ACC112 (cell line): ENCODE measurements around the gene KCNK4.
A peak's percentile ranks its signal among the peaks of the same experiment; 100 is the strongest.
"Not testable (repeated sequence)": the region's sequence is repeated elsewhere in the genome, so short reads cannot be mapped to it uniquely, and the experiment has no call there.

ENCODE experiments used
- H2AFZ ChIP-seq: fragments of 200-600 bp; sonication (generic); one replicate; pipeline ENCODE4 v1.6.0; 2017; ENCODE audit warnings: antibody characterized with exemption, low read length; ENCODE audit not compliant: unreplicated experiment
- H3K27ac ChIP-seq: fragments of 200-600 bp; sonication (generic); 2 replicates; pipeline ENCODE4 v1.5.1; 2014; ENCODE audit warnings: low read depth, mild to moderate bottlenecking, antibody characterized with exemption, low read length, moderate library complexity
- H3K27me3 ChIP-seq: fragments of 200-600 bp; sonication (generic); 2 replicates; pipeline ENCODE4 v1.6.1; 2014; ENCODE audit warnings: mild to moderate bottlenecking, antibody characterized with exemption, low read length, moderate library complexity, mixed read lengths; ENCODE audit not compliant: insufficient read depth
- H3K36me3 ChIP-seq: fragments of 200-600 bp; sonication (generic); 2 replicates; pipeline ENCODE4 v1.6.1; 2016; ENCODE audit warnings: mild to moderate bottlenecking, antibody characterized with exemption, low read length, moderate library complexity, mixed read lengths; ENCODE audit not compliant: insufficient read depth
- H3K4me1 ChIP-seq: fragments of 200-600 bp; sonication (generic); one replicate; pipeline ENCODE4 v1.6.1; 2016; ENCODE audit warnings: low read length, mixed read lengths; ENCODE audit not compliant: insufficient read depth, unreplicated experiment, control insufficient read depth
- H3K4me3 ChIP-seq: fragments of 200-600 bp; sonication (generic); 2 replicates; pipeline ENCODE4 v1.5.1; 2014; ENCODE audit warnings: mild to moderate bottlenecking, low read depth, low read length
- H3K79me2 ChIP-seq: fragments of 200-600 bp; sonication (generic); one replicate; pipeline ENCODE4 v1.6.0; 2016; ENCODE audit warnings: low read length; ENCODE audit not compliant: control insufficient read depth, unreplicated experiment, insufficient read depth

The KCNK4 gene

GRCh38 chr11:64305075-64305690 lies 14.1 kb downstream of the KCNK4 start, which contains the start of gene ESRRA:
Gene ESRRA, plus strand, starts transcription at chr11:64305524. Its CDS starts 1,656 bp downstream, at chr11:64307180.
- no peaks in the 10 kb centered on the region for H3K36me3 ChIP-seq
- peaks cover 14% of the 10 kb centered on the region for H3K4me1 ChIP-seq
- H2AFZ ChIP-seq: peak within 1 kb of the TSS; percentile 58
- peaks cover 6% of the 10 kb centered on the region; the same call in 1 of the 2 replicates for H3K27me3 ChIP-seq
- peak within 1 kb of the TSS; percentile 94 for H3K4me3 ChIP-seq
- peak within 1 kb of the TSS; percentile 71 for H3K27ac ChIP-seq
- peaks cover 10% of the 10 kb centered on the region for H3K79me2 ChIP-seq

- Histone ChIP-seq H3K4me3 (peak overlapping the region; percentile 94), H3K4me1 (peaks cover 14% of the 10 kb centered on the region), H3K27me3 (no peaks in the 10 kb centered on the region), H3K27ac (no peak overlapping the region), H2AFZ (peak overlapping the region; percentile 48), H3K36me3 (no peaks in the 10 kb centered on the region), H3K79me2 (peaks cover 10% of the 10 kb centered on the region)
These were observed 14.8 kb downstream of the KCNK4 start for GRCh38 chr11:64305691-64306562.

- Histone ChIP-seq H2AFZ (peak overlapping the region; percentile 48), H3K4me1 (peaks cover 14% of the 10 kb centered on the region)
These were observed 15.4 kb downstream of the KCNK4 start for GRCh38 chr11:64306563-64306875.

GRCh38 chr11:64306876-64307622 lies 15.9 kb downstream of the KCNK4 start:
- Histone ChIP-seq H3K79me2 (peaks cover 10% of the 10 kb centered on the region), H3K27ac (no peak overlapping the region), H3K36me3 (no peaks in the 10 kb centered on the region), H3K27me3 (no peaks in the 10 kb centered on the region), H3K4me1 (peaks cover 14% of the 10 kb centered on the region), H3K4me3 (peak overlapping the region; percentile 94), H2AFZ (no peak overlapping the region)

More at GRCh38 chr11:64306563-64306875, 15.4 kb downstream of the KCNK4 start:
- Histone ChIP-seq H3K79me2 (peaks cover 10% of the 10 kb centered on the region), H3K27ac (no peak overlapping the region), H3K4me3 (peak overlapping the region; percentile 94), H3K36me3 (no peaks in the 10 kb centered on the region), H3K27me3 (no peaks in the 10 kb centered on the region)

- not testable (repeated sequence) for H3K27ac ChIP-seq
These were observed 16.7 kb downstream of the KCNK4 start for GRCh38 chr11:64307795-64308194.

GRCh38 chr11:64312947-64313346 lies 21.8 kb downstream of the KCNK4 start:
- peaks cover 6% of the 10 kb centered on the region for H3K79me2 ChIP-seq
- H3K27ac ChIP-seq: no peak overlapping the region
- peaks cover 4% of the 10 kb centered on the region for H3K4me1 ChIP-seq
- H3K27me3 ChIP-seq: no peaks in the 10 kb centered on the region
- no peaks in the 10 kb centered on the region for H3K36me3 ChIP-seq
- H2AFZ ChIP-seq: no peak overlapping the region
- no peak overlapping the region for H3K4me3 ChIP-seq

More at GRCh38 chr11:64307795-64308194, 16.7 kb downstream of the KCNK4 start:
- H3K4me3 ChIP-seq, H3K27me3 ChIP-seq, H2AFZ ChIP-seq, H3K36me3 ChIP-seq: not testable (repeated sequence)
- peaks cover 10% of the 10 kb centered on the region for H3K79me2 ChIP-seq
- H3K4me1 ChIP-seq: peaks cover 14% of the 10 kb centered on the region

- Histone ChIP-seq H3K4me3 (no peak overlapping the region), H3K27ac (no peak overlapping the region), H3K4me1 (peaks cover 4% of the 10 kb centered on the region), H2AFZ (no peak overlapping the region), H3K36me3 (no peaks in the 10 kb centered on the region), H3K79me2 (peaks cover 6% of the 10 kb centered on the region), H3K27me3 (no peaks in the 10 kb centered on the region)
These were observed 22.5 kb downstream of the KCNK4 start for GRCh38 chr11:64313491-64314145.

- peaks cover 11% of the 10 kb centered on the region for H3K79me2 ChIP-seq
- no peaks in the 10 kb centered on the region for H3K36me3 ChIP-seq
- H3K4me1 ChIP-seq: peaks cover 8% of the 10 kb centered on the region
- no peak overlapping the region for H3K4me3 ChIP-seq
- no peaks in the 10 kb centered on the region for H3K27me3 ChIP-seq
- H2AFZ ChIP-seq: no peak overlapping the region
- no peak overlapping the region for H3K27ac ChIP-seq
These were observed 23.2 kb downstream of the KCNK4 start for GRCh38 chr11:64314146-64314804.

GRCh38 chr11:64314805-64315561 lies 23.9 kb downstream of the KCNK4 start:
- Histone ChIP-seq H3K27me3 (no peaks in the 10 kb centered on the region), H3K79me2 (peaks cover 18% of the 10 kb centered on the region), H2AFZ (no peak overlapping the region), H3K4me3 (no peak overlapping the region), H3K4me1 (peaks cover 15% of the 10 kb centered on the region), H3K36me3 (no peaks in the 10 kb centered on the region), H3K27ac (no peak overlapping the region)
